Endodermal cell (in vitro differentiated cells): ENCODE measurements around the gene TYW1B. TPM values are rescaled to one million over a fixed set of nuclear protein-coding genes. Genes with fewer than 3 reads are reported as not detected.
A peak's percentile ranks its signal among the peaks of the same experiment; 100 is the strongest.
"Not testable (repeated sequence)": the region's sequence is repeated elsewhere in the genome, so short reads cannot be mapped to it uniquely, and the experiment has no call there.

ENCODE experiments used
- DNase-seq: peaks from one replicate; pipeline ENCODE4 v3.0.0-alpha.2; 2017
- H3K27ac ChIP-seq: 2 replicates; pipeline ENCODE4 v1.5.1; 2013; ENCODE audit warnings: mild to moderate bottlenecking, low read depth, low read length, moderate library complexity
- H3K27me3 ChIP-seq: 2 replicates; pipeline ENCODE4 v1.6.1; 2013; ENCODE audit warnings: mild to moderate bottlenecking, low read length, moderate library complexity; ENCODE audit not compliant: insufficient read depth, control insufficient read depth, poor library complexity, severe bottlenecking
- H3K36me3 ChIP-seq: 2 replicates; pipeline ENCODE4 v1.7.0; 2013; ENCODE audit warnings: mild to moderate bottlenecking, low read length, moderate library complexity; ENCODE audit not compliant: control insufficient read depth, insufficient read depth
- H3K4me1 ChIP-seq: one replicate; pipeline ENCODE4 v1.7.0; 2013; ENCODE audit warnings: low read length; ENCODE audit not compliant: control insufficient read depth, insufficient read depth
- H3K4me3 ChIP-seq: 2 replicates; pipeline ENCODE4 v1.5.1; 2013; ENCODE audit warnings: mild to moderate bottlenecking, low read length, moderate library complexity
- H3K9ac ChIP-seq: 2 replicates; pipeline ENCODE4 v1.6.1; 2013; ENCODE audit warnings: mild to moderate bottlenecking, low read length, moderate library complexity; ENCODE audit not compliant: poor library complexity, severe bottlenecking; ENCODE audit errors: extremely low read depth
- H3K9me3 ChIP-seq: 2 replicates; pipeline ENCODE4 v1.6.1; 2013; ENCODE audit warnings: mild to moderate bottlenecking, low read length, moderate library complexity; ENCODE audit not compliant: control insufficient read depth
- H3K27ac Mint-ChIP-seq: 2 replicates; pipeline ENCODE4 v1.8.0; 2020; ENCODE audit warnings: mixed read lengths
- H3K27me3 Mint-ChIP-seq: 2 replicates; pipeline ENCODE4 v1.8.0; 2021; ENCODE audit warnings: mild to moderate bottlenecking, mixed read lengths; ENCODE audit not compliant: insufficient read depth
- H3K36me3 Mint-ChIP-seq: 2 replicates; pipeline ENCODE4 v1.8.0; 2020; ENCODE audit warnings: low read depth, mixed read lengths
- H3K4me1 Mint-ChIP-seq: 2 replicates; pipeline ENCODE4 v1.8.0; 2020; ENCODE audit warnings: mixed read lengths
- H3K4me3 Mint-ChIP-seq: 2 replicates; pipeline ENCODE4 v1.8.0; 2020; ENCODE audit warnings: mild to moderate bottlenecking, moderate library complexity, mixed read lengths
- H3K9me3 Mint-ChIP-seq: 2 replicates; pipeline ENCODE4 v1.8.0; 2020; ENCODE audit warnings: mild to moderate bottlenecking, mixed read lengths
- CTCF ChIP-seq: fragments of 200-600 bp; sonication (generic); conservative IDR thresholded peaks from 2 replicates; pipeline ENCODE4 v1.5.0; 2021; ENCODE audit warnings: antibody characterized with exemption, mild to moderate bottlenecking
- WGBS, 2 experiments: methylation state at CpG; one replicate each; pipeline versions ENCODE4 v1.1.5 to v1.1.7; 2013; ENCODE audit warnings: missing lambda C conversion rate in 2 of 2, mixed read lengths in 1 of 2; ENCODE audit not compliant: insufficient coverage in 1 of 2, insufficient read length in 1 of 2; 5-methylcytosine and 5-hydroxymethylcytosine counted together
- total RNA-seq, 2 donors: library from RNA; stranded (reverse); fragmentation: NEBNext Ultra II Directional in 1 of 2; extraction: Animal tissue kit (Norgen Biotek cat#: 25700) in 1 of 2; gene quantifications; 2 replicates in 1 of 2; 3 replicates in 1 of 2; pipeline ENCODE4 v1.2.1, GENCODE V29; 2021

The TYW1B gene
- total RNA-seq, 2 donors from 2014 or later = 3.7 to 3.9 TPM

GRCh38 chr7:72641485-72642248, 186.3 kb downstream of the TYW1B start:
- not testable (repeated sequence) for H3K9me3 Mint-ChIP-seq, H3K27ac Mint-ChIP-seq
- 80 to 82% methylated on average over 2 to 5 of the region's 5 CpGs for WGBS, 2 experiments

DNA sequence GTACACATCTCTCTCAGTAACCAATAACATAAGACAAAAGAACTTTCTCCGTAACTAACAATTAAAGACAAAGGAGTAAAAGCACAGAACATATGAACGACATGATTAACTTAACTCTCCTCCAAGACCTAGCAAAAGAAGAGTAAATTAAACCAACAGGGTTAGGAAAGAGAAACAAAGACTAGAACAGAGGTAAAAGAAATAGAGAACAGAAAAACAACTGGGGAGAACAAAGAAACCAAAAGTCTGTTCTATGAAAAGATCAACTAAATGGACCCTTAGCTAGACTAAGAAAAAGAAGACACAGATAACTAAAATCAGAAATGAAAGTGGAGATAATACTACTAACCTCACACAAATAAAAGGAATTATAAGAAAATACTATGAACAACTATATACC, 187.3 kb downstream of the TYW1B start:
- H3K4me1 Mint-ChIP-seq, H3K36me3 Mint-ChIP-seq, DNase-seq, H3K9ac ChIP-seq, H3K9me3 Mint-ChIP-seq, H3K4me1 ChIP-seq, H3K36me3 ChIP-seq, H3K27me3 Mint-ChIP-seq, H3K4me3 ChIP-seq, H3K4me3 Mint-ChIP-seq, H3K9me3 ChIP-seq, H3K27me3 ChIP-seq, H3K27ac ChIP-seq: not testable (repeated sequence)
- peak overlapping the region; percentile 4 for H3K27ac Mint-ChIP-seq
- 90% methylated on average over 2 of the region's 2 CpGs; no CpG with 5 or more reads in 1 of the 2 experiments for WGBS, 2 experiments

More at GRCh38 chr7:72641485-72642248, 186.3 kb downstream of the TYW1B start:
- H3K4me3 ChIP-seq, H3K4me1 Mint-ChIP-seq, H3K9me3 ChIP-seq, H3K27me3 Mint-ChIP-seq, H3K4me3 Mint-ChIP-seq, H3K27me3 ChIP-seq, H3K36me3 ChIP-seq, H3K9ac ChIP-seq, DNase-seq, H3K4me1 ChIP-seq, H3K27ac ChIP-seq, H3K36me3 Mint-ChIP-seq: not testable (repeated sequence)

GRCh38 chr7:72635273-72635908, 192.6 kb downstream of the TYW1B start:
- not testable (repeated sequence) for H3K27ac Mint-ChIP-seq, H3K36me3 Mint-ChIP-seq, DNase-seq, H3K9me3 ChIP-seq, H3K9ac ChIP-seq, H3K4me3 Mint-ChIP-seq, H3K27me3 Mint-ChIP-seq, H3K27me3 ChIP-seq, H3K4me1 Mint-ChIP-seq, H3K27ac ChIP-seq, H3K4me3 ChIP-seq, H3K36me3 ChIP-seq, H3K4me1 ChIP-seq, H3K9me3 Mint-ChIP-seq
- peak; percentile 68 for TF ChIP-seq CTCF
- 34 to 39% methylated on average over 4 to 5 of the region's 8 CpGs for WGBS, 2 experiments

DNA sequence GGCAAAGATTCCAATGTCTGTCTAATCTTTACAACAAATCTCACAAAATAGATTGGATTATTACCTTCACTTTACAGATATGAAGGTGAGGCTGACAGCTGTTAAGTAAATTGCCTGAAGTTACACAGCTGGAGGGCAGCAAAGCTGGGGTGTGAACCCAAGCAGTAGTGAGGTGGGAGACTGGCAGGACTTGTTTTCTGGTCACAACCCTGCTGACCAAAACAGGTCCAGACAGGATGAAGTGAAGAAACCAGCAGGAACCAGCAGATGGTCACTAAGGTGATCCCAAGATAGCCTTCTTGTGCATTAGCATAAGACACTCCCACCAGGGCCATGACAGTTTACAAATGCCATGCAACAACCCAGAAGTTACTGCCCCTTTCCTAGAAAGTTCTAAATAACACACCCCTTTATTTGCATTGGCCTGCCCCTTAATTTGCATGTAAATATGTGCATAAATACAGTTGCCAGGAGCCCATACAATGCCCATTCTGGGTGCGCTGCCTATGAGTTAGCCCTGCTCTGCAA, 195.2 kb downstream of the TYW1B start:
- H3K9me3 Mint-ChIP-seq, H3K27ac Mint-ChIP-seq, H3K4me3 Mint-ChIP-seq: not testable (repeated sequence)

GRCh38 chr7:72628375-72628774, 199.6 kb downstream of the TYW1B start:
- H3K4me1 Mint-ChIP-seq, H3K4me1 ChIP-seq, H3K27ac Mint-ChIP-seq, H3K9me3 ChIP-seq, H3K27me3 ChIP-seq, H3K4me3 ChIP-seq, H3K36me3 ChIP-seq, H3K9me3 Mint-ChIP-seq, H3K27ac ChIP-seq, H3K36me3 Mint-ChIP-seq, DNase-seq, H3K4me3 Mint-ChIP-seq, H3K27me3 Mint-ChIP-seq, H3K9ac ChIP-seq: not testable (repeated sequence)
- no CpG with 5 or more reads among the region's 3 CpGs for WGBS, 2 experiments

More for the DNA sequence above, 195.2 kb downstream of the TYW1B start:
- H3K4me3 ChIP-seq, H3K36me3 Mint-ChIP-seq, H3K27ac ChIP-seq, H3K4me1 ChIP-seq, H3K4me1 Mint-ChIP-seq, H3K9ac ChIP-seq, H3K27me3 ChIP-seq, H3K36me3 ChIP-seq, H3K27me3 Mint-ChIP-seq, H3K9me3 ChIP-seq: not testable (repeated sequence)
- DNase-seq = peak; percentile 53
- WGBS, 2 experiments = 83% methylated on average over 1 of the region's 1 CpG; no CpG with 5 or more reads in 1 of the 2 experiments

- H3K9me3 ChIP-seq, H3K27ac ChIP-seq, H3K4me3 Mint-ChIP-seq, H3K9me3 Mint-ChIP-seq, H3K27me3 ChIP-seq, H3K4me1 ChIP-seq, H3K27ac Mint-ChIP-seq, H3K36me3 ChIP-seq, DNase-seq, H3K4me3 ChIP-seq, H3K9ac ChIP-seq, H3K27me3 Mint-ChIP-seq, H3K36me3 Mint-ChIP-seq: not testable (repeated sequence)
- 90 to 96% methylated on average over 4 to 6 of the region's 7 CpGs for WGBS, 2 experiments
- H3K4me1 Mint-ChIP-seq = peaks cover 14% of the 10 kb centered on the region
Observed at GRCh38 chr7:72626428-72627011, 201.5 kb downstream of the TYW1B start.
